Sigmoid colon (tissue), 7 donors: Measurements from ENCODE around the gene SLC35F6. TPM values are rescaled to one million over a fixed set of nuclear protein-coding genes. Genes with fewer than 3 reads are reported as not detected.
A peak's percentile ranks its signal among the peaks of the same experiment; 100 is the strongest.

Experiments used
- DNase-seq: peaks from one replicate; pipeline ENCODE4 v3.0.0-alpha.2; 2019
- H3K27ac ChIP-seq, 4 donors: fragments of 200-600 bp; sonication (generic); one replicate each; pipeline ENCODE4 v1.5.1; 2016 to 2019; ENCODE audit warnings: mild to moderate bottlenecking in 1 of 4
- H3K27me3 ChIP-seq, 3 donors: fragments of 200-600 bp; sonication (generic); one replicate each; pipeline ENCODE4 v1.5.1; 2019; ENCODE audit warnings: mild to moderate bottlenecking in 1 of 3
- H3K36me3 ChIP-seq, 4 donors: fragments of 200-600 bp; sonication (generic); one replicate each; pipeline ENCODE4 v1.5.1; 2016 to 2019
- H3K4me1 ChIP-seq, 4 donors: fragments of 200-600 bp; sonication (generic); one replicate each; pipeline ENCODE4 v1.5.1; 2017 to 2019
- H3K4me3 ChIP-seq, 4 donors: fragments of 200-600 bp; sonication (generic); one replicate each; pipeline ENCODE4 v1.5.1; 2017 to 2019; ENCODE audit warnings: mild to moderate bottlenecking in 2 of 4, moderate library complexity in 1 of 4
- H3K9me3 ChIP-seq, 4 donors: fragments of 200-600 bp in 3 of 4; sonication (generic) in 3 of 4; one replicate each; pipeline versions ENCODE4 v1.5.1 to v1.6.1; 2013 to 2019
- EP300 ChIP-seq, 4 donors: sonication (generic); formaldehyde crosslinking; IDR thresholded peaks; one replicate each; pipeline ENCODE4 v1.6.1; 2017; ENCODE audit warnings: antibody characterized with exemption in 4 of 4
- POLR2A ChIP-seq, 2 donors: fragments of 450-650 bp; IDR thresholded peaks; one replicate each; pipeline ENCODE4 v1.6.1; 2016; ENCODE audit warnings: antibody characterized with exemption in 2 of 2, mild to moderate bottlenecking in 2 of 2, moderate library complexity in 2 of 2
- POLR2AphosphoS5 ChIP-seq, 4 donors: sonication (generic); formaldehyde crosslinking; IDR thresholded peaks; one replicate each; pipeline ENCODE4 v1.6.1; 2017; ENCODE audit warnings: antibody characterized with exemption in 4 of 4
- WGBS, 2 donors: extraction: QIAGEN DNeasy Blood & Tissue Kit; methylation state at CpG; one replicate each; pipeline ENCODE4 v1.1.7; 2013; 5-methylcytosine and 5-hydroxymethylcytosine counted together
- intact Hi-C: fragments of 100-400 bp; cut with DNase I; formaldehyde crosslinking; loops from one replicate; pipeline ENCODE4 v1.15.1; 2023
- polyA plus RNA-seq, 3 donors: library from polyadenylated mRNA; stranded (reverse); fragments of 200-250 nt; gene quantifications; one replicate each; pipeline ENCODE4 v1.2.3, GENCODE V29; 2013
- total RNA-seq, 4 donors: library from RNA; depleted of rRNA; stranded (reverse); fragments of >200 nt; gene quantifications; one replicate each; pipeline ENCODE4 v1.1.0, GENCODE V29; 2016
- TF ChIP-seq, protein P1 (sequence below), 4 experiments: fragments of 450-650 bp in 3 of 4; fragments of 200-600 bp in 1 of 4; IDR thresholded peaks; one replicate each; pipeline ENCODE4 v1.5.1; 2016 to 2019; ENCODE audit warnings: antibody characterized with exemption in 4 of 4, mild to moderate bottlenecking in 3 of 4, moderate library complexity in 2 of 4
- donor health status: healthy with polysubstance abuse.
- donor health status: Bipolar disorder and iron deficiency.
- donor health status: healthy.

SLC35F6 gene
- total and polyA plus RNA-seq, 7 donors = 4.2 to 27.4 (median 23.1) TPM

DNA sequence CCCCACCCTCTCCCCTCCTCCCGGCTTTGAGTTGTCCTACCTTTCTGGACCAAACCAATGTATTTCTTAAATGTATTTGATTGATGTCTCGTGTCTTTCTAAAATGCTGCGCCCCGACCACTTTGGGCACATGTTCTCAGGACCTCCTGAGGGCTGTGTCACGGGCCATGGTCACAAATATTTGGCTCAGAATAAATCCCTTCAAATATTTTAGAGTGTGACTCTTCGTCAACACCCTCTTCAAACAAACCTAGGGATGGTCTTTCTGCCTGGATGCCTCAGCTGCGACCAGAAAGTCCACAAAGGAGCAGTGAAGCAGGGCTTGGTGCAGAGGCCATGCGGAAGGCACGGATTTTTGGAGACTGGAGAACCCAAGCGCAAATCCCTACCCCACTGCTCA lies 1.1 kb upstream of the SLC35F6 start:
- Histone ChIP-seq H3K4me1 (peaks cover 0 to 48% (median 30%) of the 10 kb centered on the region in 4 donors), H3K27ac (no peak overlapping the region), H3K36me3 (no peaks in the 10 kb centered on the region), H3K9me3 (no peaks in the 10 kb centered on the region), H3K27me3 (no peaks in the 10 kb centered on the region), H3K4me3 (no peak overlapping the region)
- intact Hi-C loops = no loop called here
- DNase-seq = no peak
- no peak for TF ChIP-seq EP300 (IDR thresholded peaks at IDR 0.05)
- no peak for TF ChIP-seq POLR2A (IDR thresholded peaks at IDR 0.05)
- TF ChIP-seq, protein P1, sequence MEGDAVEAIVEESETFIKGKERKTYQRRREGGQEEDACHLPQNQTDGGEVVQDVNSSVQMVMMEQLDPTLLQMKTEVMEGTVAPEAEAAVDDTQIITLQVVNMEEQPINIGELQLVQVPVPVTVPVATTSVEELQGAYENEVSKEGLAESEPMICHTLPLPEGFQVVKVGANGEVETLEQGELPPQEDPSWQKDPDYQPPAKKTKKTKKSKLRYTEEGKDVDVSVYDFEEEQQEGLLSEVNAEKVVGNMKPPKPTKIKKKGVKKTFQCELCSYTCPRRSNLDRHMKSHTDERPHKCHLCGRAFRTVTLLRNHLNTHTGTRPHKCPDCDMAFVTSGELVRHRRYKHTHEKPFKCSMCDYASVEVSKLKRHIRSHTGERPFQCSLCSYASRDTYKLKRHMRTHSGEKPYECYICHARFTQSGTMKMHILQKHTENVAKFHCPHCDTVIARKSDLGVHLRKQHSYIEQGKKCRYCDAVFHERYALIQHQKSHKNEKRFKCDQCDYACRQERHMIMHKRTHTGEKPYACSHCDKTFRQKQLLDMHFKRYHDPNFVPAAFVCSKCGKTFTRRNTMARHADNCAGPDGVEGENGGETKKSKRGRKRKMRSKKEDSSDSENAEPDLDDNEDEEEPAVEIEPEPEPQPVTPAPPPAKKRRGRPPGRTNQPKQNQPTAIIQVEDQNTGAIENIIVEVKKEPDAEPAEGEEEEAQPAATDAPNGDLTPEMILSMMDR (IDR thresholded peaks at IDR 0.05) = no peak
- TF ChIP-seq POLR2AphosphoS5 (IDR thresholded peaks at IDR 0.05) = no peak
- 93% methylated on average over 10 of the region's 10 CpGs for WGBS, 2 donors

DNA sequence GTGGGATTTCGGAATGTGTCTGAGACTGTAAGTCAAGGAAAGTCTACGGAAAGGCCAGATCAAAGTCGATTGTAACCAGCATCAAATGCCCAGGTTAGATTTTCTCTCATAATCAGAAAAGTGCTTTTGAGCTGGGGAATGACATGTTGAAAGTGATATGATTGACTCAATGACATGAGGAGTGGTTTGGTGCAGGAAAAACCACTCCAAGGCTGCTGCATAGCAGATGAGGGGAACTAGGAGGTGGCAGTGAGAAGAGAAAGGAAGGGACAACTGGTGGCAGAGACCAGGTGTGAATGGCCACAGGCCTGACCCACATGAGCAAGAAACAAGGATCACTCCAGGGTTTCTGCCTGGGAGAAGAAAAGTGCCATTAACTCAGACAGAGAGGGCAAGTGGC lies 822 bp downstream of the SLC35F6 start:
- no peaks in the 10 kb centered on the region for H3K27me3 ChIP-seq
- no peaks in the 10 kb centered on the region for H3K36me3 ChIP-seq
- 21 to 57% methylated on average over 3 of the region's 3 CpGs for WGBS, 2 donors
- peaks cover 0 to 61% (median 38%) of the 10 kb centered on the region in 4 donors for H3K4me1 ChIP-seq
- intact Hi-C loops = loop anchor here (2.0 kb wide), 1 partner anchor 20 kb away; no protein-coding TSS in a partner anchor
- H3K4me3 ChIP-seq = peak overlapping the region; percentile 62 to 89 (median 76)
- TF ChIP-seq, protein P1 (IDR thresholded peaks at IDR 0.05) = no peak
- no peak for TF ChIP-seq POLR2AphosphoS5 (IDR thresholded peaks at IDR 0.05)
- TF ChIP-seq POLR2A (IDR thresholded peaks at IDR 0.05) = no peak
- TF ChIP-seq EP300 (IDR thresholded peaks at IDR 0.05) = no peak
- DNase-seq = no peak
- H3K27ac ChIP-seq = peak overlapping the region; percentile 85 to 96 (median 90)
- no peaks in the 10 kb centered on the region for H3K9me3 ChIP-seq

DNA sequence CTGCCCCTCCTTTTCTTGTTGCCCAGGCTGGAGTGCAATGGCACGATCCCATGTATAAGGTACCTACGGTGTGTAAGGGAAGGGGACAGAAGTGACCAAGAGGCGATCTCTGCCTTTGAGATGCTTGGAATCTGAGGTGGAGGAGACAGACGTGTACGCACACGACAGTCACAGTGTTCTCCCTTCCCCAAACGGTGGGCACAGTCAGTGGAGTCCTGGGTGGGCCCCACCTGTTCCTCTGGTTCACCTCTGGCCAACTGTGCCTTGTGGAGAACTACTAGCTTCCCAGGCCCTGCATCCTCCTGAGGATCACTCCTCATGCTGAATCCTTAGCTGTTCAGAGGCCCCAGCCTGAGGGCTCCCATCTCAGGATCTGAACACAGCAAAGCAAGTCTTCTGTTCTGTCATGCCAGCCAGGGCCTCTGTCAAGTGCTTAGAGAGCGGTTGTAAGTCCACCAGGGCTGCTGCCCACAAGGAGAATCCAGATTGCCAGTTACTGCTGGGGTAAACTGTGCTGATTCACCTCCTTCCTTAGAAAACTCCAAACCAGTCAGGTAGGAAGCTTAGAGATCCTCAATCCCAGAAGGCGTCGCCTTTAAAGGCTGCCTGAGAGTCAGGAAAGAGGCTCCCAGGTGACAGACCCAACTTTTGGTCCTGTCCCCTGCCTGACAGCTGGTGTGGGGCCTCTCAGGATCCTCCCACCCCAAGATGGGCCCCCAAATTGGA lies 1.6 kb downstream of the SLC35F6 start:
- WGBS, 2 donors = 91 to 94% methylated on average over 10 of the region's 10 CpGs

DNA sequence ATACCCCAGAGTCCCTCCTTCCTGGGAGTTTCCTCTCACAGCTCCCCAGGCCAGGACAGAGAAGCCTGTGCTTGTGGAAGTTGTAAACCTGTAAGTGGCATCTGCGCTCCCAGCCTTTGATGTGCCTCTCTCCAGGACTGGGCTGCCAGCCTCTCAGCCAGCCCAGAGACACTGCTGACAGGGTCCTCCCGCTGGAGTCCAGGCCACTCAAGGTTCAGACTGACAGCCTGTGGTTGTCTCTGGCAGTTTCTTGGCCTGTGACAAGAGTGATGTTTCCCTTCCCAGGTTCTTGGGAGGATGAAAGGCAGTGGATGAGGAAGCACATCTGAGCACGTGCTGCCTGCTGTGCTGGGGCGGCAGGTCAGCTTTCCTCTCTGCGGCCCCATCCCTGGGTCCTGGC lies 3.0 kb downstream of the SLC35F6 start:
- intact Hi-C loops = no loop called here
- H3K27ac ChIP-seq = peak overlapping the region in 3 of 4 donors; percentile 12 to 80 (median 45)

More for the DNA sequence above, 1.6 kb downstream of the SLC35F6 start:
- peaks cover 0 to 69% (median 44%) of the 10 kb centered on the region in 4 donors for H3K4me1 ChIP-seq
- H3K27me3 ChIP-seq = no peaks in the 10 kb centered on the region
- intact Hi-C loops = loop anchor here (2.0 kb wide), 1 partner anchor 19 kb away; no protein-coding TSS in a partner anchor
- H3K27ac ChIP-seq = peak overlapping the region; percentile 85 to 96 (median 90)
- no peaks in the 10 kb centered on the region for H3K9me3 ChIP-seq
- H3K4me3 ChIP-seq = peak overlapping the region in 3 of 4 donors; percentile 62 to 89 (median 83)
- no peaks in the 10 kb centered on the region for H3K36me3 ChIP-seq
- TF ChIP-seq POLR2A (IDR thresholded peaks at IDR 0.05) = no peak
- DNase-seq = no peak

More for the DNA sequence above, 3.0 kb downstream of the SLC35F6 start:
- Histone ChIP-seq H3K4me1 (peaks cover 0 to 84% (median 59%) of the 10 kb centered on the region in 4 donors), H3K4me3 (no peak overlapping the region), H3K9me3 (no peaks in the 10 kb centered on the region), H3K36me3 (no peaks in the 10 kb centered on the region), H3K27me3 (no peaks in the 10 kb centered on the region)
- TF ChIP-seq, protein P1 (IDR thresholded peaks at IDR 0.05) = no peak
- TF ChIP-seq POLR2AphosphoS5 (IDR thresholded peaks at IDR 0.05) (no peak), EP300 (IDR thresholded peaks at IDR 0.05) (no peak), POLR2A (IDR thresholded peaks at IDR 0.05) (no peak)
- DNase-seq = no peak
- WGBS, 2 donors = 60 to 65% methylated on average over 5 of the region's 5 CpGs
